ENCODE measurements around the gene CTXND1. TPM values are rescaled to one million over a fixed set of nuclear protein-coding genes. Genes with fewer than 3 reads are reported as not detected.
A peak's percentile ranks its signal among the peaks of the same experiment; 100 is the strongest.

The CTXND1 gene
- total RNA-seq, 3 donors from 2014 or later (not counting 1 experiment from before 2014, with no cell fraction given): not detected

GRCh38 chr15:80168421-80168820 lies 83.6 kb downstream of the CTXND1 start:
- no peak for TF ChIP-seq CTCF (IDR thresholded peaks at IDR 0.05)

DNA sequence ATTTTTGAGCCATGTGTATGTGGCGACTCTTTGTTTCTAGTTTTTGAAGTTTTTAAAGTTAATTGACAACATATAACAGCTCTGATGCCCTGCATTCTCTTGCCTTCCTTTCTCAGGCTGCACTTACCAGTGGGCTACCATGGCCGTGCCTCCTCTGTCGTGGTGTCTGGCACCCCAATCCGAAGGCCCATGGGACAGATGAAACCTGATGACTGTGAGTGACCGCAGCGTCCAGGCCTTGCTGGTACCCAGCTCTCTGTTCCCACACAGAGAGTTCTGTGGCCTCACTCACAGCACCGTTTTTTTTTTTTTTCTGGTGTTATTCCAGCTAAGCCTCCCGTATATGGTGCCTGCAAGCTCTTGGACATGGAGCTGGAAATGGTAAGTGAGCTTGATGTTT lies 84.1 kb downstream of the CTXND1 start:
- ATAC-seq (no peak), DNase-seq (no peak)
- no peak for TF ChIP-seq CTCF (IDR thresholded peaks at IDR 0.05)
- WGBS (ENCODE audit: insufficient coverage): 94% methylated on average over 8 of the region's 8 CpGs
- no peaks in the 10 kb centered on the region for H3K9me3 Mint-ChIP-seq
- Histone ChIP-seq H3K4me3 (ENCODE audit: low read length) (no peak overlapping the region), H3K36me3 (ENCODE audit: control insufficient read depth, insufficient read depth, low read length) (no peaks in the 10 kb centered on the region), H3K27me3 (ENCODE audit: control insufficient read depth, insufficient read depth, low read length) (no peaks in the 10 kb centered on the region), H3K4me1 (ENCODE audit: control insufficient read depth, insufficient read depth, low read length) (no peaks in the 10 kb centered on the region), H3K9me3 (ENCODE audit: control insufficient read depth, insufficient read depth, low read length) (no peaks in the 10 kb centered on the region), H3K27ac (ENCODE audit: low read length) (no peak overlapping the region)
- no peaks in the 10 kb centered on the region for H3K27me3 Mint-ChIP-seq (ENCODE audit: low read depth in 2 of 2)
- peaks cover 0 to 1% of the 10 kb centered on the region in 2 donors for H3K4me1 Mint-ChIP-seq
- H3K4me3 Mint-ChIP-seq: no peak overlapping the region
- no peaks in the 10 kb centered on the region for H3K36me3 Mint-ChIP-seq
- no peak overlapping the region for H3K27ac Mint-ChIP-seq
- intact Hi-C loops (cut with micrococcal nuclease): no loop called here

More at GRCh38 chr15:80168421-80168820, 83.6 kb downstream of the CTXND1 start:
- no peak overlapping the region for H3K4me3 ChIP-seq (ENCODE audit: low read length)
- Mint-ChIP-seq H3K27me3 (ENCODE audit: low read depth in 2 of 2) (no peaks in the 10 kb centered on the region), H3K4me1 (peaks cover 0 to 4% of the 10 kb centered on the region in 2 donors), H3K36me3 (no peaks in the 10 kb centered on the region), H3K27ac (no peak overlapping the region), H3K9me3 (no peaks in the 10 kb centered on the region), H3K4me3 (no peak overlapping the region)
- H3K27ac ChIP-seq (ENCODE audit: low read length): no peak overlapping the region
- WGBS (ENCODE audit: insufficient coverage): 97% methylated on average over 5 of the region's 5 CpGs
- no peaks in the 10 kb centered on the region for H3K4me1 ChIP-seq (ENCODE audit: control insufficient read depth, insufficient read depth, low read length)
- H3K27me3 ChIP-seq (ENCODE audit: control insufficient read depth, insufficient read depth, low read length): no peaks in the 10 kb centered on the region
- no peak for DNase-seq
- no peaks in the 10 kb centered on the region for H3K9me3 ChIP-seq (ENCODE audit: control insufficient read depth, insufficient read depth, low read length)
- ATAC-seq: no peak
- H3K36me3 ChIP-seq (ENCODE audit: control insufficient read depth, insufficient read depth, low read length): no peaks in the 10 kb centered on the region
- intact Hi-C loops (cut with micrococcal nuclease): no loop called here

GRCh38 chr15:80163897-80164296 lies 88.1 kb downstream of the CTXND1 start:
- H3K36me3 ChIP-seq (ENCODE audit: control insufficient read depth, insufficient read depth, low read length): no peaks in the 10 kb centered on the region
- WGBS (ENCODE audit: insufficient coverage): 96% methylated on average over 1 of the region's 1 CpG
- peaks cover 22% of the 10 kb centered on the region for H3K4me1 ChIP-seq (ENCODE audit: control insufficient read depth, insufficient read depth, low read length)
- H3K27me3 ChIP-seq (ENCODE audit: control insufficient read depth, insufficient read depth, low read length): no peaks in the 10 kb centered on the region
- no peak overlapping the region for H3K27ac ChIP-seq (ENCODE audit: low read length)
- intact Hi-C loops (cut with micrococcal nuclease): no loop called here
- H3K27ac Mint-ChIP-seq: no peak overlapping the region
- H3K4me3 Mint-ChIP-seq: no peak overlapping the region
- ATAC-seq (no peak), DNase-seq (no peak)
- no peak overlapping the region for H3K4me3 ChIP-seq (ENCODE audit: low read length)
- no peaks in the 10 kb centered on the region for H3K9me3 ChIP-seq (ENCODE audit: control insufficient read depth, insufficient read depth, low read length)
- peaks cover 0 to 30% of the 10 kb centered on the region in 2 donors for H3K4me1 Mint-ChIP-seq
- no peaks in the 10 kb centered on the region for H3K9me3 Mint-ChIP-seq
- no peaks in the 10 kb centered on the region for H3K36me3 Mint-ChIP-seq
- H3K27me3 Mint-ChIP-seq (ENCODE audit: low read depth in 2 of 2): no peaks in the 10 kb centered on the region
- no peak for TF ChIP-seq CTCF (IDR thresholded peaks at IDR 0.05)

- WGBS (ENCODE audit: insufficient coverage): 96% methylated on average over 5 of the region's 5 CpGs
- Histone ChIP-seq H3K27ac (ENCODE audit: low read length) (no peak overlapping the region), H3K36me3 (ENCODE audit: control insufficient read depth, insufficient read depth, low read length) (no peaks in the 10 kb centered on the region), H3K9me3 (ENCODE audit: control insufficient read depth, insufficient read depth, low read length) (no peaks in the 10 kb centered on the region), H3K4me1 (ENCODE audit: control insufficient read depth, insufficient read depth, low read length) (peaks cover 22% of the 10 kb centered on the region), H3K27me3 (ENCODE audit: control insufficient read depth, insufficient read depth, low read length) (no peaks in the 10 kb centered on the region), H3K4me3 (ENCODE audit: low read length) (no peak overlapping the region)
- TF ChIP-seq CTCF (IDR thresholded peaks at IDR 0.05): no peak
- DNase-seq: no peak
- Mint-ChIP-seq H3K4me1 (peaks cover 0 to 30% of the 10 kb centered on the region in 2 donors), H3K36me3 (no peaks in the 10 kb centered on the region), H3K27me3 (ENCODE audit: low read depth in 2 of 2) (no peaks in the 10 kb centered on the region), H3K4me3 (no peak overlapping the region), H3K27ac (peak overlapping the region in 1 of 2 donors; percentile 42), H3K9me3 (no peaks in the 10 kb centered on the region)
- intact Hi-C loops (cut with micrococcal nuclease): no loop called here
- no peak for ATAC-seq
Observed at GRCh38 chr15:80163217-80163616, 88.8 kb downstream of the CTXND1 start.
